NCI-H748 treated with DMSO at 0.1 percent for 48 hours (cell line): Measurements from ENCODE around the gene HYAL2.

Experiments used
- DNase-seq: peaks from one replicate; lab custom pipeline; 2025; lab: John Stamatoyannopoulos, UW

The HYAL2 gene

GRCh38 chr3:50271314-50271936 lies 51.1 kb downstream of the HYAL2 start:
- DNase-seq: no peak

DNA sequence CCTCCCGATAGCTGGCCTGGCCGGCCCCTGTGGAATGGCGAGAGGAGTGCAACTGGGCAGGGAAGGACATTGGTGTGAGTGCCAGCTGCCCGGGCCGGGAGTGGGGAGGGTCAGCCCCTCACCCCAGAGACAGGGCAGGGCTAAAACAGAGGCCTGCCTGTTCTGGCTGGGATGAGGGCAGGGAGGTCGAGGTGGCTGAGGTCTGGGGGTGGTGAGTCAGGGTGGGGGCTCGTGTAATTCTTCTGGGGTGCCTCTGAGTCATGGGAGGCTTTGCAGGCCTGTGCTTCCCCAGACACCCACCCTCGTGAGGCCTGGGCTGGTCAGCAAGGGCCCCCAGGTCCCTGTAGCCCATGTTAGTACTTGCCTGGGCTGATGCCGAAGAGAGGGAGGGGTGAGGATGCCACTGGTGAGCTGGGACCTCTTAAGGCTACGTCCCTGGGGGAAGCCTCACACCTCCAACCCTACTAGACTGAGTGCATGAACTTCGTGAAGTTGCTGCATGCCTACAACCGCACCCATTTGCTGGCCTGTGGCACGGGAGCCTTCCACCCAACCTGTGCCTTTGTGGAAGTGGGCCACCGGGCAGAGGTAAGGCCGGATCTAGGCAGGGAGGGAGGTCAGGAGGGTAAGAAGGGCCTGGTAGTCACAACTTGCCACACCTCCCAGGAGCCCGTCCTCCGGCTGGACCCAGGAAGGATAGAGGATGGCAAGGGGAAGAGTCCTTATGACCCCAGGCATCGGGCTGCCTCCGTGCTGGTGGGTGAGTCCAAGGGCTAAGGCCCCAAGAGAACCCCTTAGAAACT lies 51.9 kb downstream of the HYAL2 start:
- DNase-seq: no peak

DNA sequence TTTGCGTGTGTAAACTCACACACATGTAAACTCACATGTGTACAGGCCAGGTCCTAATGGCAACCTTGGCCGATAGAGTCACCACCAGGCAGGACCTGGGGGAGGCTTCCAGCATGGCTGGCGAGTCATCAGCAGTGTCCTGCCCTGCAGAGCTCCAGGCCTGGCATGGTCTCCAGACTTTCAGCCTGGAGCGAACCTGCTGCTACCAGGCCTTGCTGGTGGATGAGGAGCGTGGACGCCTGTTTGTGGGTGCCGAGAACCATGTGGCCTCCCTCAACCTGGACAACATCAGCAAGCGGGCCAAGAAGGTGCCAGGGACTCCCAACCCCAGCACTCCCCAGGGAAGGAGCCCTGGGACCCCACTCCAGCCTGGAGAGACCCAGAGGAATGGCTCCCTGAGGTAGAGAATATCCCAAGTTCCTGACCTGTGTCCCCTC lies 52.5 kb downstream of the HYAL2 start:
- DNase-seq: no peak

- no peak for DNase-seq
Observed at GRCh38 chr3:50269460-50269859, 53.1 kb downstream of the HYAL2 start.

- DNase-seq: no peak
Observed at GRCh38 chr3:50268703-50269451, 53.7 kb downstream of the HYAL2 start, which contains the start of gene SEMA3B. Gene SEMA3B (plus strand): TSS chr3:50269147. CDS start chr3:50269241, 94 bp downstream.

- no peak for DNase-seq
Observed at GRCh38 chr3:50268276-50268675, 54.3 kb downstream of the HYAL2 start.
